GM12878 (cell line): ENCODE data around the gene AXDND1. TPM values are rescaled to one million over a fixed set of nuclear protein-coding genes. Genes with fewer than 3 reads are reported as not detected.

Source experiments
- ATAC-seq: fragments of 200-7000 bp; cut with Tn5 transposase; 3 replicates; pipeline ENCODE4 v1.9.1; 2020; ENCODE audit warnings: mild to moderate bottlenecking, moderate library complexity
- BruUV-seq: library from RNA; stranded (reverse); fragments of 400-500 nt; replicated peaks from 2 replicates; lab custom pipeline; 2021; lab: Mats Ljungman, UMichigan
- CTCF ChIA-PET: fragments of 300-600 bp; sonication (Branson Sonifier 250); formaldehyde crosslinking; extraction: SDS; loops from one replicate; lab custom pipeline; 2021; ENCODE audit warnings: inconsistent platforms; lab: Yijun Ruan, JAX
- POLR2A ChIA-PET: fragments of 350-600 bp; formaldehyde crosslinking; extraction: SDS; loops from one replicate; lab custom pipeline; 2021; ENCODE audit warnings: inconsistent platforms; lab: Charles Lee
- RAD21 ChIA-PET: fragments of 300-600 bp; sonication (Branson Sonifier 250); formaldehyde crosslinking; loops from one replicate; lab custom pipeline; 2023; ENCODE audit warnings: antibody characterized with exemption; ENCODE audit not compliant: unreplicated experiment; lab: Charles Lee
- SMC1A ChIA-PET: fragments of 300-600 bp; sonication (Branson Sonifier 250); formaldehyde crosslinking; loops from one replicate; lab custom pipeline; 2023; ENCODE audit not compliant: unreplicated experiment, uncharacterized antibody; lab: Charles Lee
- DNase-seq: peaks from one replicate; pipeline ENCODE4 v3.0.0-alpha.2; 2011; ENCODE audit warnings: low read depth, low spot score
- FAIRE-seq: peaks from 3 replicates; lab custom pipeline; 2011; peaks lifted over from hg19 to GRCh38; lab: Jason Lieb, UNC
- H2AFZ ChIP-seq: 2 replicates; pipeline ENCODE4 v1.6.0; 2011; ENCODE audit warnings: low read depth, low read length, control low read depth; ENCODE audit not compliant: control insufficient read depth
- H3K27ac ChIP-seq: 2 replicates; pipeline ENCODE4 v1.5.1; 2011; ENCODE audit warnings: control low read depth; ENCODE audit not compliant: control insufficient read depth, insufficient read depth
- H3K27me3 ChIP-seq, 2 experiments: replicated peaks in 1 of 2; 2 replicates each; pipeline versions ENCODE4 v1.6.0 to v1.6.1; 2011; ENCODE audit warnings: low read length in 1 of 2; ENCODE audit not compliant: control insufficient read depth in 2 of 2, insufficient read depth in 2 of 2
- H3K36me3 ChIP-seq, 2 experiments: 2 replicates each; pipeline ENCODE4 v1.5.1; 2011; ENCODE audit warnings: low read length in 1 of 2; ENCODE audit not compliant: control insufficient read depth in 2 of 2, insufficient read depth in 2 of 2
- H3K4me1 ChIP-seq: 2 replicates; pipeline ENCODE4 v1.6.1; 2011; ENCODE audit warnings: mild to moderate bottlenecking, low read length, moderate library complexity, mixed read lengths; ENCODE audit not compliant: control insufficient read depth, insufficient read depth
- H3K4me2 ChIP-seq: 2 replicates; pipeline ENCODE4 v1.6.0; 2011; ENCODE audit warnings: control low read depth; ENCODE audit not compliant: control insufficient read depth, insufficient read depth
- H3K4me3 ChIP-seq: fragments of 200-600 bp; sonication (generic); 2 replicates; pipeline ENCODE4 v1.5.1; 2016
- H3K79me2 ChIP-seq: 2 replicates; pipeline ENCODE4 v1.6.0; 2011; ENCODE audit warnings: low read length; ENCODE audit not compliant: control insufficient read depth, insufficient read depth
- H3K9ac ChIP-seq: 2 replicates; pipeline ENCODE4 v1.8.0; 2011; ENCODE audit warnings: low read length, control low read depth, mixed read lengths; ENCODE audit not compliant: control insufficient read depth, insufficient read depth
- H3K9me3 ChIP-seq: replicated peaks from 3 replicates; pipeline ENCODE4 v1.5.1; 2011; ENCODE audit warnings: mild to moderate bottlenecking, low read length; ENCODE audit not compliant: control insufficient read depth, insufficient read depth
- H4K20me1 ChIP-seq: 2 replicates; pipeline ENCODE4 v1.6.0; 2011; ENCODE audit not compliant: control insufficient read depth, insufficient read depth
- CEBPZ ChIP-seq: fragments of 150-350 bp; IDR thresholded peaks from 2 replicates; pipeline ENCODE4 v1.6.1; 2016; ENCODE audit warnings: low read depth, low read length
- HDGF ChIP-seq: fragments of 450-650 bp; IDR thresholded peaks from 2 replicates; pipeline ENCODE4 v1.6.1; 2016; ENCODE audit warnings: antibody characterized with exemption
- IRF4 ChIP-seq: IDR thresholded peaks from 2 replicates; pipeline ENCODE4 v1.6.1; 2011; ENCODE audit warnings: low read depth, low read length
- KLF5 ChIP-seq: fragments of 450-650 bp; IDR thresholded peaks from 2 replicates; pipeline ENCODE4 v1.6.1; 2014; ENCODE audit warnings: mild to moderate bottlenecking; ENCODE audit not compliant: partially characterized antibody
- MEF2A ChIP-seq: IDR thresholded peaks from 2 replicates; pipeline ENCODE4 v1.6.1; 2011; ENCODE audit warnings: low read depth, mild to moderate bottlenecking, low read length, moderate library complexity; ENCODE audit not compliant: insufficient read depth
- NR2F1 ChIP-seq: fragments of 450-650 bp; conservative IDR thresholded peaks from 2 replicates; pipeline ENCODE4 v1.6.1; 2017; ENCODE audit warnings: mild to moderate bottlenecking
- PAX8 ChIP-seq: fragments of 450-650 bp; IDR thresholded peaks from 2 replicates; pipeline ENCODE4 v1.6.1; 2017; ENCODE audit warnings: mild to moderate bottlenecking, moderate library complexity
- RB1 ChIP-seq: fragments of 450-650 bp; formaldehyde crosslinking; IDR thresholded peaks from 2 replicates; pipeline ENCODE4 v1.6.1; 2017; ENCODE audit warnings: mild to moderate bottlenecking, borderline replicate concordance
- RUNX3 ChIP-seq: IDR thresholded peaks from 2 replicates; pipeline ENCODE4 v1.6.1; 2012; ENCODE audit warnings: low read length, inconsistent platforms
- SMC3 ChIP-seq: IDR thresholded peaks from 2 replicates; pipeline ENCODE4 v1.6.1; 2011; ENCODE audit warnings: low read length, improper control_type of control experiment, borderline replicate concordance
- SP1 ChIP-seq: IDR thresholded peaks from one replicate; pipeline ENCODE4 v1.6.1; 2011; ENCODE audit warnings: low read depth, low read length
- TCF12 ChIP-seq: IDR thresholded peaks from 2 replicates; pipeline ENCODE4 v1.6.1; 2011; ENCODE audit warnings: low read depth, mild to moderate bottlenecking, low read length
- USF1 ChIP-seq: IDR thresholded peaks from 2 replicates; pipeline ENCODE4 v1.6.1; 2011; ENCODE audit warnings: borderline replicate concordance, low read depth, mild to moderate bottlenecking, moderate library complexity, mixed read lengths, low read length; ENCODE audit not compliant: insufficient read depth; ENCODE audit errors: extremely low read length
- ZNF24 ChIP-seq: fragments of 450-650 bp; IDR thresholded peaks from 2 replicates; pipeline ENCODE4 v1.6.1; 2017; ENCODE audit warnings: antibody characterized with exemption, mild to moderate bottlenecking
- ZNF384 ChIP-seq: IDR thresholded peaks from 2 replicates; pipeline ENCODE4 v1.6.1; 2012; ENCODE audit warnings: low read depth, mild to moderate bottlenecking, low read length, improper control_type of control experiment, borderline replicate concordance
- WGBS: methylation state at CpG from one replicate; pipeline ENCODE4 v1.1.6; 2016; ENCODE audit warnings: low lambda C conversion rate; ENCODE audit not compliant: insufficient replicate concordance, insufficient coverage; ENCODE audit errors: missing lambda C conversion rate; 5-methylcytosine and 5-hydroxymethylcytosine counted together
- in situ Hi-C: fragments of 300-500 bp; cut with MboI; formaldehyde crosslinking; loops from 9 replicates; pipeline ENCODE4 v1.14.3; 2018; ENCODE audit warnings: mixed read lengths
- intact Hi-C: fragments of 100-400 bp; cut with micrococcal nuclease; formaldehyde crosslinking; loops from one replicate; pipeline ENCODE4 v1.14.2; 2022; ENCODE audit not compliant: unreplicated experiment
- polyA plus RNA-seq, 11 experiments: library from polyadenylated mRNA; depleted of rRNA in 4 of 11; unstranded in 6 of 11; stranded (reverse) in 5 of 11; fragments of >200 nt; fragmentation: Nextera tagmentation in 4 of 11; fragmentation: Illumina TruSeq in 1 of 11; extraction: Ambion mirVana in 4 of 11; extraction: Trizol in 1 of 11; gene quantifications; 1 replicate in 1 of 11; 2 replicates in 10 of 11; pipeline versions ENCODE4 v1.2.1 to v1.2.3, GENCODE V29; 2011 to 2016; ENCODE audit warnings: inconsistent platforms in 2 of 11, missing spikeins in 2 of 11, low read depth in 1 of 11
- total RNA-seq, 4 experiments: library from RNA; depleted of rRNA in 3 of 4; stranded (reverse); fragments of >200 nt in 3 of 4; fragmentation: Illumina TruSeq in 1 of 4; extraction: Trizol in 1 of 4; gene quantifications; 2 replicates each; pipeline versions ENCODE4 v1.2.1 to v1.2.3, GENCODE V29; 2013 to 2021
- TF ChIP-seq, protein P1 (sequence below): fragments of 450-650 bp; formaldehyde crosslinking; IDR thresholded peaks from 2 replicates; pipeline ENCODE4 v1.4.0; 2022; ENCODE audit warnings: mild to moderate bottlenecking, moderate library complexity

The AXDND1 gene
- total and polyA plus RNA-seq, 10 of the 15 experiments (the other 5 are each of a cell fraction or from before 2014, with no cell fraction given): 0.12 to 0.84 (median 0.42) TPM

- ChIA-PET POLR2A (no interaction called here), CTCF (interaction anchor here (0.6 to 1.2 kb wide), 4 partner anchors 18 to 347 kb away, joined by 3 read pairs; no protein-coding TSS in a partner anchor), RAD21 (no interaction called here), SMC1A (interaction anchor here (1.2 kb wide), 1 partner anchor 49 kb away, joined by 3 read pairs; no protein-coding TSS in a partner anchor)
- Histone ChIP-seq H3K4me1 (no peaks in the 10 kb centered on the region), H3K4me3 (no peak overlapping the region), H3K9ac (no peak overlapping the region), H3K36me3 (peaks cover 0 to 16% of the 10 kb centered on the region in 2 experiments; a peak in 2 of 4 replicates), H3K79me2 (no peaks in the 10 kb centered on the region), H4K20me1 (no peaks in the 10 kb centered on the region), H3K4me2 (no peak overlapping the region), H3K27me3 (no peaks in the 10 kb centered on the region), H3K27ac (no peak overlapping the region), H3K9me3 (no peaks in the 10 kb centered on the region), H2AFZ (no peak overlapping the region)
- DNase-seq: no peak
- no peak for ATAC-seq
- intact Hi-C loops (no loop called here), in situ Hi-C loops (loop anchor here (25.0 kb wide), 1 partner anchor 590 kb away; no protein-coding TSS in a partner anchor)
- WGBS: 56% methylated on average over 2 of the region's 2 CpGs
- no peak for TF ChIP-seq TCF12
- no peak for TF ChIP-seq USF1
- no peak for TF ChIP-seq NR2F1
- TF ChIP-seq RB1: no peak
- TF ChIP-seq CEBPZ: no peak
- no peak for TF ChIP-seq PAX8
- TF ChIP-seq ZNF24: no peak
- TF ChIP-seq SMC3: no peak
- TF ChIP-seq, protein P1, sequence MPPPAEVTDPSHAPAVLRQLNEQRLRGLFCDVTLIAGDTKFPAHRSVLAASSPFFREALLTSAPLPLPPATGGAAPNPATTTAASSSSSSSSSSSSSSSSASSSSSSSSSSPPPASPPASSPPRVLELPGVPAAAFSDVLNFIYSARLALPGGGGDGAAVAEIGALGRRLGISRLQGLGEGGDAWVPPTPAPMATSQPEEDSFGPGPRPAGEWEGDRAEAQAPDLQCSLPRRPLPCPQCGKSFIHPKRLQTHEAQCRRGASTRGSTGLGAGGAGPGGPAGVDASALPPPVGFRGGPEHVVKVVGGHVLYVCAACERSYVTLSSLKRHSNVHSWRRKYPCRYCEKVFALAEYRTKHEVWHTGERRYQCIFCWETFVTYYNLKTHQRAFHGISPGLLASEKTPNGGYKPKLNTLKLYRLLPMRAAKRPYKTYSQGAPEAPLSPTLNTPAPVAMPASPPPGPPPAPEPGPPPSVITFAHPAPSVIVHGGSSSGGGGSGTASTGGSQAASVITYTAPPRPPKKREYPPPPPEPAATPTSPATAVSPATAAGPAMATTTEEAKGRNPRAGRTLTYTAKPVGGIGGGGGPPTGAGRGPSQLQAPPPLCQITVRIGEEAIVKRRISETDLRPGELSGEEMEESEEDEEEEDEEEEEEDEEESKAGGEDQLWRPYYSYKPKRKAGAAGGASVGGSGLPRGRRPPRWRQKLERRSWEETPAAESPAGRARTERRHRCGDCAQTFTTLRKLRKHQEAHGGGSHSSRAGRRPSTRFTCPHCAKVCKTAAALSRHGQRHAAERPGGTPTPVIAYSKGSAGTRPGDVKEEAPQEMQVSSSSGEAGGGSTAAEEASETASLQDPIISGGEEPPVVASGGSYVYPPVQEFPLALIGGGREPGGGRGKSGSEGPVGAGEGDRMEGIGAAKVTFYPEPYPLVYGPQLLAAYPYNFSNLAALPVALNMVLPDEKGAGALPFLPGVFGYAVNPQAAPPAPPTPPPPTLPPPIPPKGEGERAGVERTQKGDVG (CRISPR knock-in tag): no peak
- TF ChIP-seq RUNX3: no peak
- TF ChIP-seq SP1: no peak
- TF ChIP-seq IRF4: no peak
- no peak for TF ChIP-seq ZNF384
- TF ChIP-seq HDGF: no peak
- no peak for TF ChIP-seq KLF5
- no peak for TF ChIP-seq MEF2A
- no peak for FAIRE-seq
- BruUV-seq: no TSS peak
Observed at GRCh38 chr1:179352236-179352635, 13.5 kb upstream of the AXDND1 start.
